Measurements from ENCODE around the gene PCDH9. TPM values are rescaled to one million over a fixed set of nuclear protein-coding genes. Genes with fewer than 3 reads are reported as not detected.

Gene PCDH9
- total and polyA plus RNA-seq, 11 donors, result 3.0 to 39.6 (median 21.6) TPM

DNA sequence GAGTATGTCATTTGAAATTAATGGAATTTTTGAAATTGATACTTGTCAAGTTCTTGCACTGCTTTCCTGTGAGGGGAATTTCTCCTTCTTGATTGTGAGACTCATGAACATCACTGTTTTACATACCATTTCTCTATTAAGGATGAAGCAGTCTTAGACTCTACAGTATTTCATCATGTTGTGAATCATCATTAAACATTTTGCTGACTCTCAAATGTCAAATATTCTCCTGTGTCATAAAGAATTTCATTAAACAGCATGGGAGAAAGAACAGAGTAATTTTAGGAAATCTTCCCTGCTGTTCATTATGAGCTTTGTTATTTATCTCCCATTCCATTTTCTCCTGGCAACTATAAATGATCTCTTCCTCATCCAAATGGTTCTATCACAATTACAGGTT is 729.0 kb downstream of the PCDH9 start:
- TF ChIP-seq CTCF (IDR thresholded peaks at IDR 0.05), result no peak
- TF ChIP-seq POLR2A (IDR thresholded peaks at IDR 0.05), result no peak
- intact Hi-C loops (cut with DNase I), result no loop called here
- ATAC-seq (no peak), DNase-seq (no peak)
- no peak overlapping the region for H3K4me3 ChIP-seq
- H3K27ac ChIP-seq, result no peak overlapping the region
- no peaks in the 10 kb centered on the region for H3K9me3 ChIP-seq
- H3K4me1 ChIP-seq, result no peaks in the 10 kb centered on the region
- H3K36me3 ChIP-seq, result no peaks in the 10 kb centered on the region
- H3K27me3 ChIP-seq, result no peaks in the 10 kb centered on the region

GRCh38 chr13:66492479-66492878 is 737.7 kb downstream of the PCDH9 start:
- Histone ChIP-seq H3K36me3 (no peaks in the 10 kb centered on the region), H3K27ac (no peak overlapping the region), H3K9me3 (no peaks in the 10 kb centered on the region), H3K4me1 (no peaks in the 10 kb centered on the region), H3K27me3 (no peaks in the 10 kb centered on the region), H3K4me3 (no peak overlapping the region)
- 76 to 87% (median 77%) methylated on average over 1 of the region's 1 CpG for WGBS, 4 donors
- no peak for ATAC-seq
- no peak for TF ChIP-seq POLR2A (IDR thresholded peaks at IDR 0.05)
- peak in 4 of 12 donors; percentile 18 to 25 (median 20) for TF ChIP-seq CTCF (IDR thresholded peaks at IDR 0.05)
- DNase-seq, result no peak
- intact Hi-C loops (cut with DNase I), result no loop called here

GRCh38 chr13:66491251-66491650 is 738.9 kb downstream of the PCDH9 start:
- no peak overlapping the region for H3K4me3 ChIP-seq
- no peaks in the 10 kb centered on the region for H3K9me3 ChIP-seq
- 77 to 81% (median 79%) methylated on average over 6 of the region's 6 CpGs for WGBS, 4 donors
- H3K27me3 ChIP-seq, result no peaks in the 10 kb centered on the region
- H3K4me1 ChIP-seq, result no peaks in the 10 kb centered on the region
- H3K27ac ChIP-seq, result no peak overlapping the region
- intact Hi-C loops (cut with DNase I), result no loop called here
- H3K36me3 ChIP-seq, result no peaks in the 10 kb centered on the region
- ATAC-seq (no peak), DNase-seq (no peak)
- TF ChIP-seq POLR2A (IDR thresholded peaks at IDR 0.05), result no peak
- TF ChIP-seq CTCF (IDR thresholded peaks at IDR 0.05), result no peak

DNA sequence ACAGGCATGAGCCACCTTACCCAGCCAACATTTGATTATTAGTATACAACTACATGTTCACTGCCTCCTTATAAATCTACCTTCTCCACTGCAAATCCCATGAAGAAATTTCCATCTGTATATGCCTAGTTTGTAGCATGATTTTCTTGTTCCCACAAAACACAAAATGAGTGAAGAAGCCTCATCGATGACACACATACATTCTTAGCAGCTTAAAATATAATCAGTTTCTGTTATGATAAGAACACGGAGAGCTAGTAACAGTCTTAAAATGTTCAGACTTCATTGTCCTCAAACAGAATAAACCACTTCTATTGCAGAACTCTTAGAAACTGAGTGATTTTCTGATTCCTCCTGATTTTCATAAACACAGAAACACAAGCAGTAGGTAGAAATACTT is 740.5 kb downstream of the PCDH9 start:
- no peak overlapping the region for H3K4me3 ChIP-seq
- DNase-seq (no peak), ATAC-seq (no peak)
- H3K36me3 ChIP-seq, result no peaks in the 10 kb centered on the region
- H3K9me3 ChIP-seq, result no peaks in the 10 kb centered on the region
- H3K27me3 ChIP-seq, result no peaks in the 10 kb centered on the region
- intact Hi-C loops (cut with DNase I), result no loop called here
- no peaks in the 10 kb centered on the region for H3K4me1 ChIP-seq
- WGBS, 4 donors, result 65 to 74% (median 68%) methylated on average over 2 of the region's 2 CpGs
- no peak for TF ChIP-seq POLR2A (IDR thresholded peaks at IDR 0.05)
- TF ChIP-seq CTCF (IDR thresholded peaks at IDR 0.05), result no peak
- no peak overlapping the region for H3K27ac ChIP-seq

Measured in heart left ventricle (tissue), 16 donors.